ENCODE measurements around the gene GALNT10.

Gene GALNT10

GRCh38 chr5:154370119-154370518 is 179.6 kb downstream of the GALNT10 start:
- no peak overlapping the region for H3K4me3 ChIP-seq (replicated peaks in 1 of 2; ENCODE audit: low read depth in 2 of 2, low read length in 2 of 2)
- no peak for TF ChIP-seq CTCF (IDR thresholded peaks at IDR 0.05; ENCODE audit: low read depth, low read length)
- DNase-seq (ENCODE audit: low read depth in 2 of 2) = peak in 1 of 2 donors; percentile 42

- DNase-seq (ENCODE audit: low read depth in 2 of 2) = no peak
- no peak overlapping the region for H3K4me3 ChIP-seq (replicated peaks in 1 of 2; ENCODE audit: low read depth in 2 of 2, low read length in 2 of 2)
- TF ChIP-seq CTCF (IDR thresholded peaks at IDR 0.05; ENCODE audit: low read depth, low read length) = no peak
Measured at GRCh38 chr5:154370813-154371212, 180.3 kb downstream of the GALNT10 start.

- no peak for TF ChIP-seq CTCF (IDR thresholded peaks at IDR 0.05; ENCODE audit: low read depth, low read length)
- DNase-seq (ENCODE audit: low read depth in 2 of 2) = peak; percentile 94 to 95
- H3K4me3 ChIP-seq (replicated peaks in 1 of 2; ENCODE audit: low read depth in 2 of 2, low read length in 2 of 2) = no peak overlapping the region
Measured at GRCh38 chr5:154371687-154372086, 181.2 kb downstream of the GALNT10 start.

- TF ChIP-seq CTCF (IDR thresholded peaks at IDR 0.05; ENCODE audit: low read depth, low read length) = no peak
- DNase-seq (ENCODE audit: low read depth in 2 of 2) = no peak
- H3K4me3 ChIP-seq (replicated peaks in 1 of 2; ENCODE audit: low read depth in 2 of 2, low read length in 2 of 2) = no peak overlapping the region
Measured at GRCh38 chr5:154372661-154373060, 182.1 kb downstream of the GALNT10 start.

GRCh38 chr5:154373326-154373725 is 182.8 kb downstream of the GALNT10 start:
- no peak for TF ChIP-seq CTCF (IDR thresholded peaks at IDR 0.05; ENCODE audit: low read depth, low read length)
- H3K4me3 ChIP-seq (replicated peaks in 1 of 2; ENCODE audit: low read depth in 2 of 2, low read length in 2 of 2) = no peak overlapping the region
- no peak for DNase-seq (ENCODE audit: low read depth in 2 of 2)

- no peak overlapping the region for H3K4me3 ChIP-seq (replicated peaks in 1 of 2; ENCODE audit: low read depth in 2 of 2, low read length in 2 of 2)
- peak in 1 of 2 donors; percentile 53 for DNase-seq (ENCODE audit: low read depth in 2 of 2)
- TF ChIP-seq CTCF (IDR thresholded peaks at IDR 0.05; ENCODE audit: low read depth, low read length) = no peak
Measured at GRCh38 chr5:154373729-154374179, 183.2 kb downstream of the GALNT10 start.

GRCh38 chr5:154374264-154374663 is 183.7 kb downstream of the GALNT10 start:
- no peak for TF ChIP-seq CTCF (IDR thresholded peaks at IDR 0.05; ENCODE audit: low read depth, low read length)
- H3K4me3 ChIP-seq (replicated peaks in 1 of 2; ENCODE audit: low read depth in 2 of 2, low read length in 2 of 2) = no peak overlapping the region
- DNase-seq (ENCODE audit: low read depth in 2 of 2) = no peak

All from cardiac fibroblast (primary cell).